GM21576 (cell line): ENCODE results near the gene ATXN7L2.
"Not testable (repeated sequence)": the region's sequence is repeated elsewhere in the genome, so short reads cannot be mapped to it uniquely, and the experiment has no call there.

ENCODE experiments used
- ATAC-seq: cut with Tn5 transposase; IDR thresholded peaks from one replicate; pipeline ENCODE4 v1.9.1; 2021; ENCODE audit warnings: mild to moderate bottlenecking, moderate library complexity; ENCODE audit not compliant: unreplicated experiment

Gene ATXN7L2, protein sequence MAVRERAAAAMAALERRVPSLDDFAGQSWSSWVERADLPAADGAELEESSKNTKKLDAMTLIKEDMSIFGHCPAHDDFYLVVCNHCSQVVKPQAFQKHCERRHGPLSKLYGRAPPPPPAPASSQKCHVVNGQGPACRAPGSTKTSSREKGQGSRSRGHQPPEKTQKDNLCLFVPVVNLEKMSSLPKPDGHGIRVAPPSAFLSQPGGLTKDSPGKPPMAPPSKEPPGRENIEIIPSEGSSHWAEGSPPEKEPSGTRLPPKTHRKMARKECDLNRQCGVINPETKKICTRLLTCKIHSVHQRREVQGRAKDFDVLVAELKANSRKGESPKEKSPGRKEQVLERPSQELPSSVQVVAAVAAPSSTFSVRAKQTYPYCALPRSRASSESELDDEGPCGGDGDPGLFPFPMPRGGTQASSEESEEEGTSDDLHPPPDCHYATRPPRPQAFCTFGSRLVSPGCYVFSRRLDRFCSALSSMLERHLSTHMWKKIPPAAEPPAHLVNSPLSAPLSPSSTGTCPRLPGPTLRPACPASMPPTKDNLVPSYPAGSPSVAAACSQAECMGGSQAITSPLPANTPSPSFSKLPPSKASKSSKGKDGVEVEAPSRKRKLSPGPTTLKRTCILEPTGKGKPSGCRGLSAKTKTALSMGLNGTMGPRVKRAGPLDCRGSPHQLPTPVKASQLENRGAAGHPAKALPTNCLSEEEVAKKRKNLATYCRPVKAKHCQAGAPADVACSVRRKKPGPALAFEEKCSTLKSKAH

GRCh38 chr1:109483672-109484518 is at the start of gene ATXN7L2:
TSS of gene ATXN7L2 (plus strand) at chr1:109483905. CDS start at chr1:109483954, 49 bp downstream.
- ATAC-seq: peak; percentile 73

- no peak for ATAC-seq
These were observed 49.2 kb upstream of the ATXN7L2 start for GRCh38 chr1:109434484-109434883.

DNA sequence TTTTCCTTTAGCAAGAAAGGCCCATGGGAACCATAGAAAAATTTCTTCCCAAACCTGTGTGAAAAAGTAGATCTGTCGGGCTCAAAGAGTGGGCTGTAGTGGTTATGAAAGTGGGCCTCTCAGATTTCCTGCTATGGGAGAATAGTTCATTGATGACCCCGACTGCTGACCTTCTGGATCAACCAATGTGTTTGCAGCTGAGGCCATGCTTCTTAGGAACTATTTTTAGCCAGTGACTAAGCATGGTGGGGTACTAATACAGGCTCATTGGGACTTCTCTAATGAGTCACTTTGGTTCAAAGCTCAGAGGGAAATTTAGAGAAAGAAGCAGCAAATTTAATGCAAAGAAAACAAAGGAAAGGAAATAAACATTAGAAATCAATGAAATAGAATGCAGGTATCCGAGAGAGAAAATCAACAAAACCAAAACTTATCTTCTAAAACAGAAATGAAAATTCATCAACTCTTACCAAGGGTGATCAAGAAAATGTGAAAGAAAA is 44.9 kb upstream of the ATXN7L2 start:
- ATAC-seq: no peak

DNA sequence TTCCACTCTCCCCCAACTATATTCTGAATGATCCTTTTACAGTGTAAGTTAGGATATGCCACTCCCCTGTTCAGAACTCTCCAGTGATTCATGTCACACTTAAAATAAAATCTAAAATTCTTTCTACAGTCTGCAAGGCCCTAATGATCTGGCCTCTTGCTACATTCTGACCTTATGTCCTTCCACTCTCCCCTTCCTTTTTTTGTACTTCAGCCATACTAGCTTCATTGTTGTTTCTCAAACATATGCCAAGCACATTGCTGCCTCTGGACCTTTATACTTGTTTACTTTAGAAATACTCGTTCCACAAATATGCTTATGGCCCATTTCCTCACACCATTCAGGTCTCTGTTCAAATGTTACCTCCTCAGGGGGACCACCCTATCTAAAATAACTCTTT is 42.6 kb upstream of the ATXN7L2 start:
- no peak for ATAC-seq

DNA sequence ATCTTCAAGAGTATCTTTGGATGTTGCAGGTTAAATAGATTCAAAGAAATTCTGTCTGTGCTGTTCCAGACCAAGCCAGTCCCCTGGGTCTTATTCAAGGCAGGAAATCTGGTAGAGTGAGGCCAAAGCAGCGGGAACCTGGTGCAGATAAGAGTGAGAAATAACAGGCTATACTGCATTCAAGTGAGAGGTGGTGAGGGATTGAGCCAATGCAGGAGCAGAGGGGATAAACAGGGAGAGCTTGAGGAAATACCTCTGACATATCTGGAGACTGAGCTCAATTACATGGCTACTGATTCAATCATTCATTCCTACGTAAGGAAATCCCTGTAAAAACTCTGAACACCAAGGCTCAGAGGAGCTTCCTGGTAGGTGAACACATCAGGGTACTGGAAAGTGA is 40.2 kb upstream of the ATXN7L2 start:
- ATAC-seq: no peak

- ATAC-seq: no peak
These were observed 39.4 kb upstream of the ATXN7L2 start for GRCh38 chr1:109444346-109444745.

- ATAC-seq: not testable (repeated sequence)
These were observed 37.6 kb upstream of the ATXN7L2 start for GRCh38 chr1:109445949-109446695.

- ATAC-seq: no peak
These were observed 36.2 kb upstream of the ATXN7L2 start for GRCh38 chr1:109447524-109447923.

GRCh38 chr1:109454497-109455133 is 29.1 kb upstream of the ATXN7L2 start:
- no peak for ATAC-seq

DNA sequence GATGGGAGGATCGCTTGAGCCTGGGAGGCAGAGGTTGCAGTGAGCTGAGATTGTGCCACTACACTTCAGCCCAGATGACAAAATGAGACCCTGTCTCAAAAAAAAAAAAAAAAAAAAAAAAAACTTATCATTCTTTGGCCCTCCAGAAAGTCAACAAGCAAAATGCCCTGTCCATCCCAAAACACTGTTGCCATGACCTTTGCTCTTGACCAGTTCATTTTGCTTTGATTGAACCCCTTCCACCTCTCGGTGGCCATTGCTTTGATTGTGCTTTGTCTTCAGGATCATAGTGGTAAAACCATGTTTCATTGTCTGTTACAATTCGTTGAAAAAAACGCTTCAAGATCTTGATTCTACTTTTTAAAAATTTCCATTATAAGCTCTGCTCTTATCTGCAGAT is 25.9 kb upstream of the ATXN7L2 start:
- no peak for ATAC-seq

- no peak for ATAC-seq
These were observed 17.6 kb upstream of the ATXN7L2 start for GRCh38 chr1:109466125-109466451.

DNA sequence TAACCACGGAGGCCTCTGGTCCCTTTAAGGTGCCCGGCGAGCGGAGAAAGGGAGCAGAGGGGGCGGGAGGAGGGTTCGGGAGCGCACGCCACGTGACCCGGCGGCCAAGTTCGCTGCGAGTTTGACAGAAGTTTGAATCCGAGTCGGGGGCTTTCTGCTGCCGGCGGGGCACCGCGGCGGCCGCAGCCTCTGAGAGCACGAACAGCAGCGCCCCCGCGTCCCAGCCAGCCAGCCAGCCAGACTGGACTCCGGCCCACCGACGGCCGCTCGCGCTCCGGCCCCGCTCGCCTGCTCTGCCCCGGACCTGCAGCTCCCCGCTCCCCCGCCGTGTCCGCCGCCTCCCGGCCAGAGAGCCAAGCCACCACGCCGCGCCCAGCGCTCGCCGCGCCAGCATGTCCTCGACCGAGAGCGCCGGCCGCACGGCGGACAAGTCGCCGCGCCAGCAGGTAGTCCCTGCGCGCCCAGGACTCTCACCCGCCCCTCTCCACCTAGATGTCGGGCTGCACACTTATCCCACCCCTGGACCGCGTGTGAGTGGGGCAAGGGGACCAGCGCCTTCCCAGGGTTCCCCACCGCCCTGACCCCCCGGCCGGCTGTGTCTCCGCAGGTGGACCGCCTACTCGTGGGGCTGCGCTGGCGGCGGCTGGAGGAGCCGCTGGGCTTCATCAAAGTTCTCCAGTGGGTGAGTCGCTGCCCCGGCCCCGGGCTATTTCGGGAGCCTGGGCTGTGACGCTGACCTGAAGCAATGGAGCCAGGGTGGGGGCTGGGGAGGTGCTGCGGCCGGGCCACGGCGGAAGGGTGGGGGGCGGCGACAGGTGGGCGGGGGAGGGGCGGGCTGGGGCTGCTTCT is 17.0 kb upstream of the ATXN7L2 start, which contains the start of gene SYPL2:
Gene SYPL2, plus strand, starts transcription at position 95 of the 849 bp plus-strand sequence. Its CDS starts 298 bp downstream, at position 393.
- ATAC-seq: no peak

DNA sequence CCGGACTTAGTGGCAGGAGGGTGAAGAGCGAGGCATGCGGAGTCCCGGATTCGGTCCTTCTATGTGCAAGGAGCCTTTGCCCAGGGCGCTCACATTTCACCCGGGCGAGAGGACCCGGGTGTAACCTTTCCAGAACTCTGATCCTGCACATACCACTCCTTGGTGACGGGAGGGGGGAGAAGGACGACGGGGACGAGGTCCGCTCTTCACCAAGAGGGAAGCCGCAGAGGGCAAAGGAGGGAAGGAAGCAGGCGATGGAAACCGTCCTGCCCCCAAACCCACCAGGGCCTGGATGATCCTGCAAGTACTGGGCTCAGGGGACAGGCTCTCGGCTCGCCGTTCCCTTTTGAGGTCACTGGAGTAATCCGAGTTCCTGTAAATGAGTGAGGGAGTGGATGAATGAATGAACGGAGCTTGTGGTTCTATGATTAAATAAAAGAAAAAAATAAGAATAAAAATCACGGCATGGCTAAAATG is 16.4 kb upstream of the ATXN7L2 start:
- ATAC-seq: no peak

DNA sequence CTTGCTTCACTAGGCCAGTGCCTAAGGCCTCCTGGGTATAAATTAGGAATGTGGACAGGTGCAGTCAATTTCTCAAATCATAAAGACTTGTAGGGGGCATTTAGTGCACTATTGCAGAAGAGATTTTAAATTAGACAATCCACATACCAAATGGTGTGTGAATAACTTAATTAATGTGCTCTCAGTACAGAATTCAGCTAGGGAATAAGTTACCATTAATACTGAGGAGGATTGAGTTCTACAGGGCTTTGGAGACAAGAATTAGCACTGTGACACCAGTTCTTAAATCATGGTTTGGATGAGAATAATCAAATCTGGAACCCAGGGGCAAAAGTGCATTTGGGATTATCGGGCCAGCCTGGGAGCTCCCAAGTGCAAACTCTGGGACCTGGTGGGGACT is 15.6 kb upstream of the ATXN7L2 start:
- no peak for ATAC-seq

GRCh38 chr1:109468903-109469302 is 14.8 kb upstream of the ATXN7L2 start:
- no peak for ATAC-seq

GRCh38 chr1:109470245-109470644 is 13.5 kb upstream of the ATXN7L2 start:
- ATAC-seq: no peak

DNA sequence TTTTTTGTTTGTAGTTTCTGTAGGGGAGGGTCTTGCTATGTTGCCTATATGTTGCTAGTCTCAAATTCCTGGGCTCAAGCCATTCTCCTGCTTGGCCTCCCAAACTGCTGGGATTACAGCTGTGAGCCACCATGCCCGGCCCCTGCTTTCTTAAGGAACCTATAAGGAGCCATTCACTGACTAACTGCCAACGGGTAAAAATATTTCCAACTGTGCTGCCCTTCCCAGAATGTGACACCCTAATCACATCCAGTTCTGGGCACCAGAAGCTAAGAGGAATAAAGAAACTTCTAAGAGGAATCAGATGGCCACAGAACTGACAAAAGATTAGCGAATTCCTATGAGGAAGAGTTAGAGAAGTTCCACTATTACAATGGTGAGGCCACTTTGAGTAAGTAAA is 10.9 kb upstream of the ATXN7L2 start:
- no peak for ATAC-seq

DNA sequence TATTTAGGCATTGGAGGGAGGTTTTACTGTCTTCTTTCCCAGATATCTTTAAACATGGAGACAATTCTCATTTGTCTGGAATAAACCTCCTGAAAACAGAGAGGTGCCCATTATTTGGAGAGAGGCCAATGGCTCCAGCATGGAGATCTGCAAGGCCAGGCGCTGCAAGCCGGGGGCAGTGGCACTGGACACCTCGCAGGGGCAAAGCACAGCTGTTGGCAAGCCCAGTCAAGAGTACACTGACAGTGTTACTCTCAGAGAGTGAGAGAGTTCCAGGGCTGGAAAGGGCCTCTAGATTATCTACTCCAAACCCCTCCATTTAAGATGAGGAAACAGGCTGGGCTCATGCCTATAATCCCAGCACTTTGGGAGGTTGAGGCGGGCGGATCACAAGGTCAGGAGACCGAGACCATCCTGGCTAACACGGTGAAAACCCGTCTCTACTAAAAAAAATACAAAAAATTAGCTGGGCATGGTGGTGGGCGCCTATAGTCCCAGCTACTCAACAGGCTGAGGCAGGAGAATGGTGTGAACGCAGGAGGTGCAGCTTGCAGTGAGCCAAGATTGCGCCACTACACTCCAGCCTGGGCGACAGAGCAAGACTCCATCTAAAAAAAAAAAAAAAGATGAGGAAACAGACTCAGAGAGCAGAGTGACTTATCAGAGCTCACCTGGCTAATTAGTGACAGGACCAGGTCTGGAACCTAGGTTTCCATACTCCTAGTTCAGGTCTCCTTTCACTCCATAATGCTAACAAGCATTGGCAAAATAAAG is 10.2 kb upstream of the ATXN7L2 start:
- not testable (repeated sequence) for ATAC-seq
